Left colon (tissue), 2 donors: Measurements from ENCODE around the gene PRSS27. TPM values are rescaled to one million over a fixed set of nuclear protein-coding genes. Genes with fewer than 3 reads are reported as not detected.

Experiments used
- ATAC-seq: fragments of 200-7000 bp; cut with Tn5 transposase; one replicate; pipeline ENCODE4 v1.9.1; 2020; ENCODE audit warnings: mild to moderate bottlenecking, moderate library complexity
- DNase-seq, 2 donors: peaks; one replicate each; pipeline ENCODE4 v3.0.0-alpha.2; 2020
- intact Hi-C, 2 donors: fragments of 100-400 bp; cut with DNase I in 1 of 2; cut with micrococcal nuclease in 1 of 2; formaldehyde crosslinking; loops; one replicate each; pipeline versions ENCODE4 v1.11.2 to v1.14.0; 2022; cut with DNase I, micrococcal nuclease
- total RNA-seq, 2 donors: library from RNA; stranded (reverse); fragmentation: NEBNext Ultra II Directional; extraction: Animal tissue kit (Norgen Biotek cat#: 25700); gene quantifications; one replicate each; pipeline ENCODE4 v1.2.1, GENCODE V29; 2021
- donor health status: DM: no; HTN: no; CAD: no.
- donor health status: DM: yes; HTN: yes; CAD: no.

Gene PRSS27
- total RNA-seq, 2 donors from 2014 or later = 0.34 to 0.76 TPM

DNA sequence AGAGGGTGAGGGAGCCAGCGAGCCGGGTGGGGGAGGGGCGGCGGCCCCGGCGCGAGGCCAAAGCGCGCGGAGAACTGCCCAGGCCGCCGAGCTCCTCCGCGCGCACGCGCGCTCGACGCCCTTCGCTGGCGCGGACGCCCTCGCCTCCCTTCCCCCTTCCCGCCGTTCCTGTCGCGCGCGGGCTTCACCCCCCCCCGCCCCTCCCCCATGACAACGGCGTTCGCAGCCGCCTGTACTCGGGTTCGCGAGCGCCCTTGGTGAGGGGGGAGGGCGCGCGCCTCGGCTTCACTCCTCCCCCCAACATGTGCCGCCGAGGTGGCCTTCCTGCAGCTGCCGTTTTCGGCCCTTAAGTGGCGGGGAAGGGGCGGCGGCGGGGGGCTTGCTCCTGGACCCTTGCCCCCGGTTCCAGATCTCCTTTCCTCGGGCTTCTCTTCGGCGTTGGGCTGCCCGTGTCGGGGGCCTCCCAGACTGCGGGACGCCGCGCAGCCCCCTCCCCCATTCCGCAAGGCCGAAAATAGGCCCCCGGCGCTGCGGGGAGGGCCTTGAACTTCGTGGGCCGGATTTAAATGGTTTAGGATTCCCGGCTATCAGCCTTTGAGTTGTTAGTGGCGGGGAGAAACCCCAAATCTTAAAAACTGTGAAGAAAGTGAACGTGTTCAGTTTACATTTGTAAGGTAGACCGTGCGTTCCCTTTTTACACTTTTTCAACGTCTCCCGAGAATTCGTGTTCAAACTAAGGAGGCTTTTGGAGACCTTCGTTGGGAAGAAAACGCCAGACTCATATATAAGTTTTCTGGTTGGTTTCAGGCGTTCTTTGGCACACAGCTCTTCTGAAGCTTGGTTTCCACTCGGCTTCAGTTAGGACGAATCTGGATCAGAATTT is 33.1 kb upstream of the PRSS27 start:
- intact Hi-C loops = no loop called here
- peak; percentile 81 to 87 for DNase-seq
- peak; percentile 80 for ATAC-seq

DNA sequence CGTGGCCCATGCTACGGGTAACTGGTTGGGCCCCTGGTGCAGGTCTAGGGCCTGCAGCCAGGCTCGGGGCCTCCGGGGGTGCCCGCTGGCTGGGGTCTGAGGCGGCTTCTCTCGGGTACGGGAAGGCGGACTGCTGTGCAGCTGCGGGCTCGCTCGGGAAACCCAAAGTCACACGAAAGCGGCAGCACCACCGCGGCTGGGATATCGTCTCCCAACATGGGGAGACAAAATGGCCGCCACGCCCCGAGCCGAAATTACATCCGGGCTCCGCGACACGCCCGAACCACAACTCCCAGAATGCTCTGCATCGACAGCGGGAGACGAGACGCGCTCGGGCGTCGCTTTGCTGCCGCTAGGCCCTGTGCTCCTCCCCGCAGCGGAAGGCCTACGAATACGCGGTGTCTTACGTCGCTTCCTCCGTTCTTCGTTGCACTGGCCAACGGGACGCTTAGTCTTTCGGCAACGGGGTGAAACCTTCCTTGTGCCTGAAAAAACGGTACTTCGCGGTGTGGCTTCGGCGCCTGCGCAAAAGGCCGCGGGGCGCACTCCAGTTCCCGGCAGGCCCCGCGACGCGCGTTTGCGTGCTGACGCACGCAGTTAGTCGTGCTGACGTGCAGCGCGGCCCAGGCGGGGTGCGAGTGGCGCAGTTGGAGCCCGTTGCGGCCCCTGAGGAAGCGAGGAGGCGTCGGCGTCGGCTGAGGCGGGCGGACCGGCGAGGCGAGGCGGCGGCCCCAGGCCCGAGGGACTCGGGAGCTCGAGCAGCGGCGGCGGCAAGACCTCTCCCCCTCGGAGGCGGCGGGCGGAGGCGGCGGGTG is 32.2 kb upstream of the PRSS27 start, which contains the start of gene SRRM2:
Gene SRRM2 (plus strand): TSS at position 604 of the 815 bp plus-strand sequence. CDS start 3,727 bp downstream, outside the sequence.
- DNase-seq (peak; percentile 94 to 97), ATAC-seq (peak; percentile 90)
- intact Hi-C loops = no loop called here

DNA sequence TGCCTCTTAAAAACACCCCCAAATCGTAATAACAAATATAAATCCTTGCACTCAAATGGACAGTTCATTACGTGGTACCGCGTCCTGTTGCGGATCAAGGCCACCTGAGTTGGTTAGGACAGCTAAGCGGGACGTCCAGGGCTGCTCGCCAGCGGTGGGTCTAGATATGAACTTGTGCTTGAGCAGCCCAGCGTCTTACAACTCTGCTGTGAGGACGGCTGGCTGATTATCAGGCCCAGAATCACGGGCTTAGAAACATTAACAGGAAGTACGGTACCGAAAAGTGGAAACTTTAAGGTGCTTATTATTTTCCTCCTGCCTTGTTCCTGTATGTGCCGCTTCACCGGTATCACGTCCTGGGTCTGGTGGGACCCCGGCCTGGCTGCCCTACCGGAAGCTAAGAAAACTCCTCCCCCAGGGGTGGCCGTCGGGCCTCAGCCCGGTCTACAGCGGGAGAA is 31.6 kb upstream of the PRSS27 start:
- DNase-seq (peak in 1 of 2 donors; percentile 40), ATAC-seq (no peak)
- intact Hi-C loops = no loop called here

DNA sequence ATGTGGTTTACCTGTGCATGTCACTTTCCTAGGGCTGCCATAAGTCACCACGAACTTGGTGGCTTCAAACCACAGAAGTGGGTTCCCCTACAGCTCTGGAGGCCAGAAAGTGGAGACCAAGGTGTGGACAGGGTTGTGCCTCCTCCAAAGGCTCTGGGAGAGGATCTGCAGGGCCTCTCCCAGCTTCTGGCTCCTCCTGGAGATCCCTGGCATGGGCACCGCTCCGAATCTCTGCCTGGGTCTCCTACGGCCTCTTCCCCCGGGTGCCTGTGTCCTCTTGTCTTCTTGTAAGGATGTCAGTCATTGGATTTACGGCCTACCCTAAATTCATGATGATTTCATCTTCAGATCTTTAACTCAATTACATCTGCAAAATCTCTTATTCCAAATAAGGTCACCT is 29.9 kb upstream of the PRSS27 start:
- DNase-seq = no peak
- intact Hi-C loops = no loop called here
- ATAC-seq = no peak

DNA sequence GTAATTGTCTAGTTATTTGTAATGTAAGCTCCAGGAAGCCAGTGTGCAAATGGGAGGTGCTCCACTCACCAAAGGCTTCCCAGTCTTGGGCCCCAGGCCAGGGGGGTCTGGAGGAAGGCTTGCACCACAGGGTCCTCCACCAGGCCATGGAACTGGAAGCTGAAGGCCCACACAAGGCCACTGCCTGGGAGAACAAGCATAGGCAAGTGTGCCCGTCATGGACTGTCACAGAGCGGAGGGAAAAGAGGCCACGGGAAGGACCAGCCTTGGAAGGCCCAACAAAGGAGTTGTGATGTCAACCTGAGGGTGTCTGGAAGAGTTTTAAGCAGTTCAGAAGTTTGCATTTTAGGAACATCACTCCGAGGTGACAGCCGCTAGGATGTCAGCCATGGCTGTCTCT is 29.5 kb upstream of the PRSS27 start:
- DNase-seq = no peak
- ATAC-seq = no peak
- intact Hi-C loops = no loop called here

DNA sequence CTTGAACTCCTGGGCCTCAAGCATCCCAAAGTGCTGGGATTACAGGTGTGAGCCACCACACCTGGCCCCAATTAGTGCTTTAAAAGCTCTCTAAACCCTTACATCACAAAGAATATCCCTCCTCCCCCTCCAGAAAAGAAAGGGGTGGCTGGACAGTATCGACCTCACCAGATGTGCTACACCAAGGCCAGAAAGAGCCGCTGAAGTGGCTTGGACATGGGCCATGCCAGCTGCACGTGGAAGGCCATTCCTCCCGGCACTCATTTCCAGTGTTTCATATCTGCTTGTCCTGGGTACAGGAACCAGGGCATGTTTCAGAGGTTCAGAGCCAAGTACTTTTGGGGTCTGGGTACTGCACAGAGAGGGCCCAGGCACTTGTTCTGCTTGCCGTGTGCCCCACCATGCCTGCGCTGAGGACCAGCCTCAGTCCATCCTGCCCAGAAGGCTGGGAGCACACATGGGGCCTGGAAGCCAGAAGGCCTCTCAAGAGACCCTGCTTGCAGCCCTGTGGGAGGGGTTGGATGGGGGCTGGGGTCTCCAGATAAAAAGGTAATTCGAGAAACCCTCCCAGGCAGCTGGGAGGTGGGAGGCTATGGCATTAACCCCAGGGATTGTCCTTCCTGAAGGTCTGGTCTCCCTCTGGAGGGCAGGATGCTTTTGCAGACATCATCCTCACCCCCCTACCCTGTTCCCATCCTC is 28.9 kb upstream of the PRSS27 start:
- no peak for DNase-seq
- intact Hi-C loops = no loop called here

DNA sequence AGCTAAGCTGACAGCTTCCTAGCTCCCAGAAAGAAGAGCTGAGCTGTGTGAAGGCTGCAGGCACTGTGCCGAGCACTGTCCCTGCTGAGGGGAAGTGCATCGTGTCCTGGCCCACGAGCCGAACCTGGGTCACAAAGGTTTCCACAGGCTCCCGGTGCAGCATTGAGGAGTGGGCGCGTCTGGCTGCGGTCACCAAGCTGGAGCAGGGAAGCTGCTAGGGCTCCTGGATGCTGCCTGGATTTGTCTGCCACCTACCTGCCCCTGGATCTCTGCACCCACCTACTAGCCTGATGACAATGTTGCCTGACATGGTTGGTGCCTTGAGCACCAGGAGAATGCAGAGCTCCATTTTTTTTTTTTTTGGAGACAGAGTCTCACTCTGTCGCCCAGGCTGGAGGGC is 25.9 kb upstream of the PRSS27 start:
- intact Hi-C loops = no loop called here
- DNase-seq = no peak
- no peak for ATAC-seq

More for the DNA sequence above, 28.9 kb upstream of the PRSS27 start:
- ATAC-seq = no peak

DNA sequence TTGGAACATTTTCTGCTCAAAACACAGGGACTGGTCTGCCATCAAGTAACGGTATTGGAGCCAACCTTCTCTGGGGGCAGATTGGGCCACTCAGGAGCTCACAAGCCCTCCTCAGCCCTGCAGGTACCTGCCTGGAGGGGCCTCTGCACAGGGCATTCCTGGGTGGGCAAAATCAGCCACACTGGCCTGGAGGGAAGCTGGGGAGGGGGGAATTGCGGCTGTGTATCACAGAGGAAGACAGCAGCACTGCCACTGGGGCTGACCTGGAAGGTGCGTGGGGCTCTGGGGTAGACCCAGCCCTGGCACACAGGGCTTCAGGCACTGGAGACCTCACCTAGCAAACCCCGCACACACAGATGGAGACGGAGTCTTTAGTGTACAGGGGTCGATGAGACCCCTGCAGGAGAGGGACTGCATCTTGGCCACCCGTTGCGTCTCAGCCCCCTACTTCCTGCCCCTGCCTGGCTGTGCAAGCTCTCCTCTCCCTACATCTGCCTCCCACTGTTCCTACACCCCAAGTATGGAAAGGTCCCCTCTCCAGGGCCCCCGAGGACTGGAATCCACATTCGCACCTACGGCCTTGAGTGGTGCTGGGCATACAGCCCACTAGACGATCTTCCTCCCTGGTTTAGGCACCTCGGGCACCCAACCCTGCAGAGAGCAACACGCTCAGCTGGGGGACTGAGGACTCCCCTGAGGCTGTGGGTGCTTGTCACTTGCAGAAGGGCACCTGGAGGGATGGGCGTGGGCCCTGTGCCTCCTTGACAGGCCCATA is 25.3 kb upstream of the PRSS27 start:
- no peak for ATAC-seq
- intact Hi-C loops = no loop called here
- no peak for DNase-seq

DNA sequence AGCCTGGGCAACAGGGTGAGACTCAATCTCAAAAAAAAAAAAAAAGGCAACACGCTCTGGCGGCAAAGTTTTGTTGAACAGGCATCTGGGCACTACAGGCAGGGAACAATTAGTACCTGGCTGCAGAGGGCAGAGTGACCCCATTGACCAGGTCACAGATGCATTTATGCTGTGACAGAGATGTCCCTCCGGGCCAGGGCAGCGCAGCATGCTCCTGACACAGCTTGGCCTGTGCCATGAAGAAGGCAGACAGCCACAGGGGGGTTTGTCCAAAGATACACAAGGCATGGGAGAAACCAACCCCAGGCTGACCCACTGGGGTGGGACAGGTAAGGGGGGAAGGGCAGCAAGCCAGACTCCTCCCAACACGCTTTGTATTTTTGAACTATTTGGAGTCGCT is 24.7 kb upstream of the PRSS27 start:
- DNase-seq (no peak), ATAC-seq (no peak)
- intact Hi-C loops = no loop called here

DNA sequence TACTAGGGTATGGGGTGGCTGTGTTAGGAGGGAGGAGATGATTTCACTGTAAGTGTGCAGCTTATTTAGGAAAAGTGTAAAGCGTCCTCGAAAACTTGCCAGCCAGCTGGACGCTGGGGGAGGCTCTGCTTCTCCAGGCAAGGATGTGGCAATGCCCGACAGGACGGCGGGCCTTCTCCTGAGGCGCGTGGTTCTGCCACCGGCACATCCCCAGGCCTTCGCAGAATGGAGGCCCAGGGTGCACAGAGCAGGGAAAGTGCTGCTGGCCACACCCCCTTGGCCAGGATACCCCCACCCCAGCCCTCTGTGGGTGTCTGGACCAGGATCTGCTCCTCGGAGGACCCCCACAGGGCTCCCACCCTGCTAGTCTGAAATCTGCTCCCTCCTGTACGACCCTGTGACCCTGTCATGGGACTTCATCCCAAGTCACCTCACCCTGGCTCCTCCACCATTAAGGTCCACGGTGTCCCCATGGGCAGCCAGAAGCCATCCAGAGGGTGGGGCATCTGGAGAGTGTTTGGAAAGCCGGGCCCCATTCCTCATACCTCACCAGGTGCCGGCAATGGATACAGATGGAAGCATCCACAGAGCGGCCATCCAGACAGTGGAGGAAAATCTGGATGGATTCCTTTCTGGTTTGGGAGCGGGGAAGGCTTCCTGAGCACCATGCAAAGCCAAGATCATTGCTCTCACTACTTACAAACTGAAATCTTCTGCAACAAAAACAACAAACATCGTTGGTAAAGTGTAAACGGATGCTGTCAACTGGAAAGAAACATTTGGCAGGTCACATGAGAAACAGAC is 23.2 kb upstream of the PRSS27 start:
- intact Hi-C loops = no loop called here
- DNase-seq (no peak), ATAC-seq (no peak)

DNA sequence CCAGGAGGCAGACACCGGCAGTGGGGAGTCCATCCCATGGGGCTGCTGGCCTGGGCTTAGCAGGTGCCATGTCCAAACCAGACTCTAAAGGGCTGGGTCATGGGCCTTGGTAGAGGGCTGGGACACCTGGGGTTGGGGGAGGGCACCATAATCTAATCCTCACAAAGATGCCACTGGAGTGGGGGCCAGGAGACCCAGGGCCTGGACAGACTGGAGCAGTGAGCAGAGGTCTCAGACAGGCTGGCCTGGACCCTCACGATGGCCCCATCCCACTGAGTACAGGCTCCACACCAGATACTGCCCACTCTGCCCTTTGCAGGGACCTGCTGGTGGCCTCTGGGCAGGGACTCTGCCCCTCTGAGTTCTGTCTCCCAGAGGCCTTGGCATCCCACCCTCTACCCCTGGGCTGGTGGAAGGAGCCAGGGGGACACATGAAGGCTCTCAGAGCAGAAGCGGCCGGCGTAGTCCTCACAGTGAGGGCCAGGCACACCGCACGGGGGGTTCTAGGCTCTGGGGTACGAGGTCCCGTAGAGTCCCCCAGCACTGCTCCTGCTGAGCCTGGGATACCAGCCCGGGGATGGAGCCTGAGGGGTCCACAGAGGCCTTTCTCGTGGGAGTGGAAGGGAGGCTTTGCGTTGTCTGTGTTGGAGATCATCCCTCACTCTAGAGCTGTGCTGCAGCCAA is 22.4 kb upstream of the PRSS27 start:
- intact Hi-C loops = no loop called here

DNA sequence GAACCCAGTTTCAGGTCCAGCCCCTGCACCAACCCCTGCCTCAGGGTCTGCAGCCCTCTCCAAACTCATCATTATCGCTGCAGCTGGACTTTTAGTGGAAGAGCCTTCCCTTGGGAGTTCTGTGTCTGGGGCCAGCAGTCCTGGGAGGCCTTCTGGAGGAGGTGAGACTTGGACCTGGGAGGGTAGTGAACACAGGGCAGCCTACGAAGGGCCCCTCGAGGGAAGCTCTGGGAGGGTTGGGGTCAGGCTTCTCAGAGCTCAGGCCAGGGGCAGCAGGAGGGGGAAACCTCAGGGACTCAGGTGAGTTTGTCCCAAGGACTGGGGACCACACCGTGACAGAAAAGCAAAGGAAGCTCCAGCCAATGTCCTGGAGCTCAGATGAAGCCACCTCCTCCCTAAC is 21.1 kb upstream of the PRSS27 start:
- intact Hi-C loops = no loop called here
- no peak for ATAC-seq
- no peak for DNase-seq

More for the DNA sequence above, 22.4 kb upstream of the PRSS27 start:
- ATAC-seq (no peak), DNase-seq (no peak)

DNA sequence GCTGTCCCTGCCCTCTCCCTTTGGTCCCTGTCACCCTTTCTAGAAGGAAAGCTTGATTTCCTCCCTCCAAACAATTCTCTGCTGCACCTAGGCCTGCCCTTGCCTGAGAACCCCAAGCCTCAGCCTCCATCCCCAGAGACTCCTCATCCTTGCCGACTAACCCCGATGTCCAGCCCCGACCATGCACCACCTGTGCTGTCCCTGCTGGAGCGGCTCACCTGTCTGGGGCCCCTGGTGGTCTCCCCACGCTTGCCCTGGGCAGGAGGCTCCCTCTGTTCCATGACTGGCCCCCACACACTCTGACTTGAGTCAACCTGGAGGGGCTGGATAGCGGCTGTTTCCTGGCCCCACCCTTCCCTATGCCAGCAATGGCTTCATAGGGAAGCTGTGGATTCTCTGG is 20.5 kb upstream of the PRSS27 start:
- intact Hi-C loops = no loop called here
- ATAC-seq (no peak), DNase-seq (no peak)

DNA sequence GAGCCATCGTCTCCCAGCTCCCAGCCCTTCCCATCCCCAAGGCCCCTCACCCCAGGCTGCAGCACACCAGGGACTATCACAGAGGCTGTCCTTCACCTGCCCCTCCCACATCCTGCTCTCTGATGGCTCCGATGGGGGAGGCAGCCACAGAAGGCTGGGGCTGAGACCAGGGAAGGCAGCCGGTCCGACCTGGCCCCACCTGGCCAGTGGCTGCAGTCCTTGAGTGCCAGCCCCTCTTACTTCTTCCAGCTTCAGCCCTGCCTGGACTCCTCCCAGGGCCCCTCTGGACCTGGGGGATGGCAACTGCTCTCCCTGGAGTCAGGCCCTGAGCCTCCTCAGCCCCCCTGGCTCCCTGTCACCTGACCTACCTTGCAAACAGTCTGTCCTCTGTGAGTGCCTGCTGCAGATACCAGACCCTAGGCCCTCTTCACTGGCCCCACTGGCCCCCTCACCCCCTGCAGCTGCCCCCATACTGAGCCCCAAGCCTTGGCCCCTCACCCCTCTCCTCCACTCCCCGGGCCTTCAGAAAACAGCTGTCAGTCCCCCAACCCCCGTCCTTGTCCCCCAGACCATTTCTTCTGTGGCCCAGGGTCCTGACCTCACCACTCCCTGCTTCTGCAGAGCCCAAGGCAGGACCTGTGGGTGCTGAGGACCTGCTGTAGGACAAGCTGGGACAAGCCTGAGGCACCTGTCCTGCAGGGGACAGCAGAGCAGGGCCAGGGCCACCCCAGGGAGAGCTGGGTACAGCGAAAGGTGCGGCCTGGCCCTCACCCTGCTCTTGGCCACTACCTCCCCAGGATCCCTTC is 19.8 kb upstream of the PRSS27 start:
- intact Hi-C loops = no loop called here
- ATAC-seq = no peak
- no peak for DNase-seq

DNA sequence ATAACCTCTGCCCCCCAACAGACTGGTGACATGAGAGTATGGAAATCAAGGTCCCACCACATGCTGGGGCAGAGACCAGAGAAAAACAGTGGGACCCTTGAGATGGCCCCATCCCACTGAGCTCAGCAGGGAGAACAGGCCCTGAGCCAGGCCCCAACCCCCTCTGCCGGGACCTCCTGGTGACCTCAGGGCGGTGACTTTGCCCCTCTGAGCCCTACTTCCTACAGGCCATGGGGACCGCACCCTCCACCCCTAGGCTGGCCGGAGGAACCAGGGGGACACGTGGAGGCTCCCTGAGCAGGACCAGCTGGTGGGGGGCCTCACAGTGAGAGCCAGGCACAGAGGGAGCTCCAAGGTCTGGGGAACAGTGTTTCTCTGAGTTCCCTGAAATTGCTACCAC is 18.6 kb upstream of the PRSS27 start:
- DNase-seq (no peak), ATAC-seq (no peak)
- intact Hi-C loops = no loop called here

DNA sequence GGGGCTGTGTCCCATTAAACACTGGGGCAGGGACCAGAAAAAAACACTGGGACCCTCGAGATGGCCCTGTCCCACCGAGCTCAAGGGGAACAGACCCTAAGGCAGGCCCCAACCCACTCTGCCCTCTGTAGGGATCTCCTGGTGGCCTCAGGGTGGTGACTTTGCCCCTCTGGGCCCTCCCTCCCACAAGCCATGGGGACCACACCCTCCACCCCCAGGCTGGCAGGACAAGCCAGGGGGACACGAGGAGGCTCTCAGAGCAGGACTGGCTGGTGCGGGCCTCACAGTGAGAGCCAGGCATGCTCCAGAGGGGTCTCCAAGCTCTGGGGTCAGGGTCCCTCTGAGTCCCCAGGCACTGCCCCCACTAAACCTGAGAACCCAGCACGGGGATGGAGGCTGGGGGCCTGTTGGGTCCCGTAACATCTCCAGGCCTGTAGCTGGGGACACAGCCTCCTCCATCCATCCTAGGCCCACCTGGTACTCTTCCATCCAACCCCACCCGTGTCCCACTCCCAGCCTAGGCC is 17.9 kb upstream of the PRSS27 start:
- ATAC-seq (no peak), DNase-seq (no peak)
- intact Hi-C loops = no loop called here
